Activated CD4-positive, alpha-beta T cell treated with anti-CD3 and anti-CD28 coated beads, Interleukin-2, amount 50 U/mL, for 24 hours (primary cell): ENCODE data around the gene ZNF524.
"Not testable (repeated sequence)": the region's sequence is repeated elsewhere in the genome, so short reads cannot be mapped to it uniquely, and the experiment has no call there.

Source experiments
- DNase-seq, 2 donors: peaks; one replicate each; pipeline ENCODE4 v3.0.0-alpha.2; 2020; ENCODE audit warnings: low read depth in 1 of 2, low spot score in 1 of 2

Gene ZNF524

GRCh38 chr19:55599842-55600661, at the start of gene ZNF524:
Gene ZNF524, plus strand, starts transcription at chr19:55600288. Its CDS starts 1,825 bp downstream, at chr19:55602113.
- DNase-seq = peak; percentile 70 to 76

- DNase-seq = no peak
These were observed 49.8 kb upstream of the ZNF524 start for GRCh38 chr19:55550321-55550650.

- DNase-seq = no peak
These were observed 47.9 kb upstream of the ZNF524 start for GRCh38 chr19:55552206-55552605.

GRCh38 chr19:55552620-55553019, 47.5 kb upstream of the ZNF524 start:
- DNase-seq = no peak

GRCh38 chr19:55553217-55554182, 46.6 kb upstream of the ZNF524 start:
- DNase-seq = no peak

GRCh38 chr19:55554302-55554701, 45.8 kb upstream of the ZNF524 start:
- no peak for DNase-seq

- no peak for DNase-seq
These were observed 45.3 kb upstream of the ZNF524 start for GRCh38 chr19:55554741-55555152.

- DNase-seq = no peak
These were observed 40.4 kb upstream of the ZNF524 start for GRCh38 chr19:55559684-55560083.

- DNase-seq = no peak
These were observed 36.8 kb upstream of the ZNF524 start for GRCh38 chr19:55563261-55563690.

- DNase-seq = no peak
These were observed 33.3 kb upstream of the ZNF524 start for GRCh38 chr19:55566823-55567222.

- no peak for DNase-seq
These were observed 32.3 kb upstream of the ZNF524 start for GRCh38 chr19:55567708-55568328.

GRCh38 chr19:55569477-55569876, 30.6 kb upstream of the ZNF524 start:
- DNase-seq = not testable (repeated sequence)

GRCh38 chr19:55573929-55574328, 26.2 kb upstream of the ZNF524 start:
- DNase-seq = not testable (repeated sequence)

GRCh38 chr19:55576746-55577145, 23.3 kb upstream of the ZNF524 start:
- no peak for DNase-seq

- DNase-seq = no peak
These were observed 21.9 kb upstream of the ZNF524 start for GRCh38 chr19:55578031-55578760.

GRCh38 chr19:55578761-55579747, 21.0 kb upstream of the ZNF524 start:
- no peak for DNase-seq

GRCh38 chr19:55579766-55580621, 20.1 kb upstream of the ZNF524 start:
- DNase-seq = no peak

- DNase-seq = peak; percentile 68 to 74
These were observed 19.4 kb upstream of the ZNF524 start, which contains the start of gene ZNF579 for GRCh38 chr19:55580628-55581144. Gene ZNF579, minus strand, starts transcription at chr19:55580848. Its CDS starts 1,209 bp downstream, at chr19:55579639.
